CD4-positive, alpha-beta T cell treated with Interleukin-6 for 4 hours (primary cell): ENCODE results near the gene NEMP2.
"Not testable (repeated sequence)": the region's sequence is repeated elsewhere in the genome, so short reads cannot be mapped to it uniquely, and the experiment has no call there.

Experiments
- DNase-seq: peaks from one replicate; pipeline ENCODE4 v3.0.0-alpha.2; 2020; ENCODE audit warnings: mixed read lengths

Gene NEMP2

GRCh38 chr2:190488516-190489233 is 45.8 kb downstream of the NEMP2 start:
- DNase-seq, result no peak

GRCh38 chr2:190486037-190486623 is 48.4 kb downstream of the NEMP2 start:
- DNase-seq, result no peak

GRCh38 chr2:190482451-190482850 is 52.1 kb downstream of the NEMP2 start:
- no peak for DNase-seq

GRCh38 chr2:190481339-190481738 is 53.2 kb downstream of the NEMP2 start:
- no peak for DNase-seq

- no peak for DNase-seq
These were observed 55.8 kb downstream of the NEMP2 start for GRCh38 chr2:190478572-190479195.

- DNase-seq, result no peak
These were observed 56.7 kb downstream of the NEMP2 start for GRCh38 chr2:190477661-190478454.

GRCh38 chr2:190470256-190470826 is 64.2 kb downstream of the NEMP2 start:
- no peak for DNase-seq

- no peak for DNase-seq
These were observed 64.8 kb downstream of the NEMP2 start for GRCh38 chr2:190469771-190470170.

- no peak for DNase-seq
These were observed 65.5 kb downstream of the NEMP2 start for GRCh38 chr2:190468814-190469569.

GRCh38 chr2:190468354-190468753 is 66.2 kb downstream of the NEMP2 start:
- not testable (repeated sequence) for DNase-seq

- DNase-seq, result no peak
These were observed 66.9 kb downstream of the NEMP2 start for GRCh38 chr2:190467575-190468083.

GRCh38 chr2:190466819-190467446 is 67.6 kb downstream of the NEMP2 start:
- DNase-seq, result no peak

- DNase-seq, result no peak
These were observed 69.5 kb downstream of the NEMP2 start for GRCh38 chr2:190465060-190465459.

GRCh38 chr2:190462611-190463010 is 71.9 kb downstream of the NEMP2 start:
- no peak for DNase-seq

GRCh38 chr2:190462181-190462580 is 72.3 kb downstream of the NEMP2 start:
- no peak for DNase-seq

- no peak for DNase-seq
These were observed 74.0 kb downstream of the NEMP2 start for GRCh38 chr2:190460487-190460886.

GRCh38 chr2:190459881-190460280 is 74.6 kb downstream of the NEMP2 start:
- DNase-seq, result no peak

- no peak for DNase-seq
These were observed 76.0 kb downstream of the NEMP2 start for GRCh38 chr2:190458352-190459107.

GRCh38 chr2:190457256-190457655 is 77.3 kb downstream of the NEMP2 start:
- DNase-seq, result no peak

- DNase-seq, result no peak
These were observed 77.7 kb downstream of the NEMP2 start for GRCh38 chr2:190456833-190457232.
